Measurements from ENCODE around the gene HCK.

The HCK gene

GRCh38 chr20:32019156-32019510 lies 32.9 kb upstream of the HCK start:
- no peaks in the 10 kb centered on the region for H3K4me1 ChIP-seq (ENCODE audit: control insufficient read depth, insufficient read depth, low read length)
- peak overlapping the region; percentile 28 for H3K4me3 ChIP-seq (ENCODE audit: low read depth, low read length)
- POLR2A ChIA-PET = interaction anchor here (0.6 kb wide), 1 partner anchor 160 kb away, joined by 3 read pairs; no protein-coding TSS in a partner anchor
- H3K36me3 ChIP-seq (ENCODE audit: control insufficient read depth in 2 of 2, insufficient read depth in 1 of 2, low read length in 2 of 2) = no peaks in the 10 kb centered on the region
- 0 out of 2 replicates have a peak, but pooled peaks have one; percentile 6 for TF ChIP-seq EGR2 (tag by site-specific recombination; IDR thresholded peaks at IDR 0.05; ENCODE audit: low read depth)
- no peak for TF ChIP-seq ZNF214 (tag by site-specific recombination; IDR thresholded peaks at IDR 0.05; ENCODE audit: borderline replicate concordance)
- no peak overlapping the region for H3K27ac ChIP-seq (ENCODE audit: extremely low read depth, low read depth, low read length)
- H3K9me3 ChIP-seq (ENCODE audit: control insufficient read depth, insufficient read depth, low read depth, low read length) = no peaks in the 10 kb centered on the region
- CTCF ChIA-PET = interaction anchor here (1.2 to 2.5 kb wide), 2 partner anchors 12 to 202 kb away, joined by 4 to 25 read pairs; no protein-coding TSS in a partner anchor

- peak overlapping the region; percentile 28 for H3K4me3 ChIP-seq (ENCODE audit: low read depth, low read length)
- H3K9me3 ChIP-seq (ENCODE audit: control insufficient read depth, insufficient read depth, low read depth, low read length) = no peaks in the 10 kb centered on the region
- H3K36me3 ChIP-seq (ENCODE audit: control insufficient read depth in 2 of 2, insufficient read depth in 1 of 2, low read length in 2 of 2) = no peaks in the 10 kb centered on the region
- H3K27ac ChIP-seq (ENCODE audit: extremely low read depth, low read depth, low read length) = no peak overlapping the region
- ChIA-PET CTCF (interaction anchor here (0.7 to 2.5 kb wide), 5 partner anchors 11 to 202 kb away, joined by 3 to 25 read pairs (median 4); no protein-coding TSS in a partner anchor), POLR2A (interaction anchor here (0.6 kb wide), 1 partner anchor 161 kb away, joined by 3 read pairs; no protein-coding TSS in a partner anchor)
- no peaks in the 10 kb centered on the region for H3K4me1 ChIP-seq (ENCODE audit: control insufficient read depth, insufficient read depth, low read length)
- TF ChIP-seq ZNF24 (tag by site-specific recombination; IDR thresholded peaks at IDR 0.05) = no peak
- TF ChIP-seq ZBTB21 (tag by site-specific recombination; IDR thresholded peaks at IDR 0.05) = no peak
- TF ChIP-seq ZNF362 (tag by site-specific recombination; IDR thresholded peaks at IDR 0.05) = no peak
- TF ChIP-seq PRDM4 (tag by site-specific recombination; IDR thresholded peaks at IDR 0.05) = 0 out of 2 replicates have a peak, but pooled peaks have one; percentile 28
- no peak for TF ChIP-seq ZNF704 (tag by site-specific recombination; IDR thresholded peaks at IDR 0.05)
- peak; percentile 30; the same call in 1 of the 2 replicates for TF ChIP-seq ZNF664 (tag by site-specific recombination; IDR thresholded peaks at IDR 0.05)
- 0 out of 2 replicates have a peak, but pooled peaks have one; percentile 0 for TF ChIP-seq KLF9 (tag by site-specific recombination; IDR thresholded peaks at IDR 0.05; ENCODE audit: low read depth)
- no peak for TF ChIP-seq ZNF354C (tag by site-specific recombination; IDR thresholded peaks at IDR 0.05; ENCODE audit: borderline replicate concordance, low read depth)
- TF ChIP-seq ZXDB (tag by site-specific recombination; IDR thresholded peaks at IDR 0.05) = no peak
- peak; percentile 50; the same call in 1 of the 2 replicates for TF ChIP-seq ZFP69B (tag by site-specific recombination; IDR thresholded peaks at IDR 0.05)
- no peak for TF ChIP-seq ZNF514 (tag by site-specific recombination; IDR thresholded peaks at IDR 0.05)
- TF ChIP-seq ZNF184 (tag by site-specific recombination; IDR thresholded peaks at IDR 0.05) = no peak
- TF ChIP-seq ZNF335 (tag by site-specific recombination; conservative IDR thresholded peaks at IDR 0.05) = peak; percentile 58
- peak; percentile 70 for TF ChIP-seq ZNF692 (tag by site-specific recombination; IDR thresholded peaks at IDR 0.05)
- TF ChIP-seq ZNF18 (tag by site-specific recombination; IDR thresholded peaks at IDR 0.05) = no peak
- TF ChIP-seq PRDM10 (tag by site-specific recombination; IDR thresholded peaks at IDR 0.05) = no peak
These were observed 32.2 kb upstream of the HCK start for GRCh38 chr20:32019563-32020463.

All from HEK293 (cell line).